ENCODE results near the gene TEX2. TPM values are rescaled to one million over a fixed set of nuclear protein-coding genes. Genes with fewer than 3 reads are reported as not detected.

The TEX2 gene
- total and polyA plus RNA-seq, 2 of the 13 experiments (the other 11 are each of a cell fraction or from before 2014, with no cell fraction given), result 21.4 to 37.7 TPM

- peak; percentile 95 for TF ChIP-seq ZNF687 (CRISPR knock-in tag; IDR thresholded peaks at IDR 0.05)
- peak; percentile 81; the same call in 1 of the 2 replicates for TF ChIP-seq FUBP1 (CRISPR knock-in tag; IDR thresholded peaks at IDR 0.05; ENCODE audit: borderline replicate concordance)
- TF ChIP-seq MAFF (IDR thresholded peaks at IDR 0.05; ENCODE audit: low read depth, low read length), result no peak
- no peak for TF ChIP-seq HMGA1 (CRISPR knock-in tag; conservative IDR thresholded peaks at IDR 0.05)
- peak; percentile 71 for TF ChIP-seq ZFP91 (CRISPR knock-in tag; IDR thresholded peaks at IDR 0.05; ENCODE audit: borderline replicate concordance)
- TF ChIP-seq FLYWCH1 (CRISPR knock-in tag; IDR thresholded peaks at IDR 0.05), result 0 out of 2 replicates have a peak, but pooled peaks have one; percentile 74
- peak; percentile 6 for TF ChIP-seq MED1 (CRISPR knock-in tag; IDR thresholded peaks at IDR 0.05)
- TF ChIP-seq ZBTB7B (CRISPR knock-in tag; IDR thresholded peaks at IDR 0.05), result no peak
- TF ChIP-seq CREM (IDR thresholded peaks at IDR 0.05), result 0 out of 2 replicates have a peak, but pooled peaks have one; percentile 7
- no peak for TF ChIP-seq CREM (CRISPR knock-in tag; IDR thresholded peaks at IDR 0.05)
- 0 out of 2 replicates have a peak, but pooled peaks have one; percentile 7 for TF ChIP-seq ZNF678 (CRISPR knock-in tag; IDR thresholded peaks at IDR 0.05)
- peak; percentile 2; the same call in 1 of the 2 replicates for TF ChIP-seq HDAC1 (CRISPR knock-in tag; IDR thresholded peaks at IDR 0.05)
- 0 out of 4 replicates have a peak, but pooled peaks of 1 of the 2 experiments have one; percentile 11 for TF ChIP-seq NR2F1 (CRISPR knock-in tag; IDR thresholded peaks at IDR 0.05)
- no peak for TF ChIP-seq ZNF530 (CRISPR knock-in tag; IDR thresholded peaks at IDR 0.05; ENCODE audit: low read depth)
- TF ChIP-seq RFX3 (CRISPR knock-in tag; IDR thresholded peaks at IDR 0.05), result no peak
- peak; percentile 27; the same call in 1 of the 2 replicates for TF ChIP-seq ETV5 (CRISPR knock-in tag; IDR thresholded peaks at IDR 0.05; ENCODE audit: borderline replicate concordance)
- peak; percentile 45; the same call in 1 of the 2 replicates for TF ChIP-seq NR2F2 (IDR thresholded peaks at IDR 0.05; ENCODE audit: borderline replicate concordance, low read depth)
- no peak for TF ChIP-seq DPF2 (CRISPR knock-in tag; IDR thresholded peaks at IDR 0.05; ENCODE audit: borderline replicate concordance, low read depth)
- peak; percentile 98 for TF ChIP-seq FIP1L1 (IDR thresholded peaks at IDR 0.05; ENCODE audit: borderline replicate concordance, insufficient read depth, low read depth, low read length)
- TF ChIP-seq SMARCE1 (IDR thresholded peaks at IDR 0.05; ENCODE audit: borderline replicate concordance), result no peak
- TF ChIP-seq FOXM1 (CRISPR knock-in tag; IDR thresholded peaks at IDR 0.05), result 0 out of 2 replicates have a peak, but pooled peaks have one; percentile 47
Measured at GRCh38 chr17:64146418-64147109, 116.5 kb downstream of the TEX2 start (continued).

All from HepG2 (cell line).